SK-N-SH (cell line): ENCODE measurements around the gene LSM14A. TPM values are rescaled to one million over a fixed set of nuclear protein-coding genes. Genes with fewer than 3 reads are reported as not detected.

Experiments
- CTCF ChIA-PET: fragments of 300-600, 350-600 bp; formaldehyde crosslinking; extraction: SDS; loops from one replicate; lab custom pipeline; 2021; lab: Yijun Ruan, JAX
- POLR2A ChIA-PET: fragments of 350-600 bp; sonication (Branson Sonifier 250); formaldehyde crosslinking; extraction: SDS; loops from one replicate; lab custom pipeline; 2020; ENCODE audit warnings: antibody characterized with exemption, inconsistent platforms; lab: Yijun Ruan, JAX
- DNase-seq: peaks from one replicate; pipeline ENCODE4 v3.0.0; 2012
- H2AFZ ChIP-seq: fragments of 200-600 bp; sonication (generic); 2 replicates; pipeline ENCODE4 v1.8.1; 2016; ENCODE audit warnings: antibody characterized with exemption, mild to moderate bottlenecking, low read depth
- H3F3A ChIP-seq: fragments of 200-600 bp; sonication (generic); replicated peaks from 2 replicates; pipeline ENCODE3; 2016; ENCODE audit warnings: antibody characterized with exemption, mild to moderate bottlenecking; ENCODE audit not compliant: insufficient read depth
- H3K27ac ChIP-seq, 2 experiments: fragments of 200-500 bp in 1 of 2; fragments of 200-600 bp in 1 of 2; sonication (Bioruptor generic) in 1 of 2; sonication (generic), shearing (Covaris generic) in 1 of 2; 2 replicates each; pipeline versions ENCODE4 v1.5.1 to v1.6.1; 2014 to 2016; ENCODE audit warnings: low read depth in 2 of 2, inconsistent platforms in 1 of 2, low read length in 1 of 2, mild to moderate bottlenecking in 1 of 2, mixed read lengths in 1 of 2
- H3K27me3 ChIP-seq: fragments of 200-600 bp; sonication (generic), shearing (Covaris generic); 2 replicates; pipeline ENCODE4 v1.6.1; 2016; ENCODE audit warnings: mixed run types; ENCODE audit not compliant: insufficient read depth
- H3K36me3 ChIP-seq, 2 experiments: fragments of 200-500 bp in 1 of 2; fragments of 200-600 bp in 1 of 2; sonication (Bioruptor generic) in 1 of 2; sonication (generic) in 1 of 2; replicated peaks in 1 of 2; 2 replicates each; pipeline versions ENCODE3 to v1.5.1; 2014 to 2016; ENCODE audit warnings: low read length in 1 of 2, mild to moderate bottlenecking in 1 of 2; ENCODE audit not compliant: insufficient read depth in 2 of 2, control insufficient read depth in 1 of 2
- H3K4me1 ChIP-seq, 2 experiments: fragments of 200-500 bp in 1 of 2; fragments of 200-600 bp in 1 of 2; sonication (Bioruptor generic) in 1 of 2; sonication (generic), shearing (Covaris generic) in 1 of 2; 2 replicates each; pipeline versions ENCODE4 v1.5.1 to v1.6.1; 2014 to 2016; ENCODE audit warnings: low read depth in 1 of 2, low read length in 1 of 2, mixed run types in 1 of 2; ENCODE audit not compliant: insufficient read depth in 2 of 2, control insufficient read depth in 1 of 2
- H3K4me2 ChIP-seq: fragments of 200-600 bp; sonication (generic), shearing (Covaris generic); 2 replicates; pipeline ENCODE4 v1.6.1; 2017; ENCODE audit warnings: mixed run types
- H3K4me3 ChIP-seq, 2 experiments: fragments of 200-500 bp in 1 of 2; fragments of 200-600 bp in 1 of 2; sonication (Bioruptor generic) in 1 of 2; sonication (generic), shearing (Covaris generic) in 1 of 2; 2 replicates each; pipeline versions ENCODE4 v1.5.1 to v1.8.1; 2014 to 2016; ENCODE audit warnings: low read depth in 2 of 2, inconsistent platforms in 1 of 2, low read length in 1 of 2, mild to moderate bottlenecking in 1 of 2, mixed read lengths in 1 of 2, moderate library complexity in 1 of 2
- H3K79me2 ChIP-seq: fragments of 200-600 bp; sonication (generic); 2 replicates; pipeline ENCODE4 v1.8.1; 2017; ENCODE audit warnings: mild to moderate bottlenecking; ENCODE audit not compliant: insufficient read depth
- H3K9ac ChIP-seq: fragments of 200-600 bp; sonication (generic); 2 replicates; pipeline ENCODE4 v1.6.1; 2017; ENCODE audit warnings: mixed run types
- H3K9me2 ChIP-seq: fragments of 200-600 bp; sonication (generic); 2 replicates; pipeline ENCODE4 v1.6.1; 2017; ENCODE audit warnings: mixed run types
- H3K9me3 ChIP-seq: fragments of 200-600 bp; sonication (generic); 2 replicates; pipeline ENCODE4 v1.6.1; 2017; ENCODE audit warnings: mixed run types, mild to moderate bottlenecking, moderate library complexity
- H4K20me1 ChIP-seq: fragments of 200-600 bp; sonication (generic); 2 replicates; pipeline ENCODE4 v1.6.1; 2017; ENCODE audit warnings: mild to moderate bottlenecking, mixed run types; ENCODE audit not compliant: insufficient read depth
- CTCF ChIP-seq: fragments of 200-600 bp; sonication (generic); IDR thresholded peaks from 2 replicates; pipeline ENCODE4 v1.6.1; 2017; ENCODE audit warnings: antibody characterized with exemption, mild to moderate bottlenecking, moderate library complexity
- FOXM1 ChIP-seq: IDR thresholded peaks from 2 replicates; pipeline ENCODE4 v1.4.0; 2012; ENCODE audit warnings: low read depth, mild to moderate bottlenecking
- GABPA ChIP-seq: IDR thresholded peaks from 2 replicates; pipeline ENCODE4 v1.4.0; 2012; ENCODE audit warnings: low read depth, mild to moderate bottlenecking
- NFIC ChIP-seq: IDR thresholded peaks from 2 replicates; pipeline ENCODE4 v1.4.0; 2012; ENCODE audit warnings: borderline replicate concordance
- POLR2AphosphoS5 ChIP-seq: IDR thresholded peaks from 2 replicates; pipeline ENCODE4 v1.6.1; 2012; ENCODE audit warnings: low read depth, low read length
- RFX5 ChIP-seq: IDR thresholded peaks from 2 replicates; pipeline ENCODE4 v1.6.1; 2012; ENCODE audit warnings: mild to moderate bottlenecking, improper control_type of control experiment, low read length
- SIN3A ChIP-seq: IDR thresholded peaks from 2 replicates; pipeline ENCODE4 v1.6.1; 2012; ENCODE audit warnings: low read depth, mild to moderate bottlenecking, low read length, moderate library complexity, borderline replicate concordance
- TAF1 ChIP-seq: IDR thresholded peaks from 2 replicates; pipeline ENCODE4 v1.6.1; 2012; ENCODE audit warnings: low read depth, mild to moderate bottlenecking, low read length, moderate library complexity, borderline replicate concordance
- WGBS: methylation state at CpG from one replicate; pipeline ENCODE4 v1.1.6; 2017; ENCODE audit warnings: low lambda C conversion rate; 5-methylcytosine and 5-hydroxymethylcytosine counted together
- polyA plus RNA-seq, 3 experiments: library from polyadenylated mRNA; depleted of rRNA; stranded (reverse); fragments of >200 nt; gene quantifications; 2 replicates each; pipeline ENCODE4 v1.2.3, GENCODE V29; 2012
- TF ChIP-seq, protein P1 (sequence below): IDR thresholded peaks from 2 replicates; pipeline ENCODE4 v1.4.0; 2012; ENCODE audit warnings: low read depth, borderline replicate concordance

Gene LSM14A
- polyA plus RNA-seq, 1 of the 3 experiments (the other 2 are of a cell fraction), result 87.7 TPM

DNA sequence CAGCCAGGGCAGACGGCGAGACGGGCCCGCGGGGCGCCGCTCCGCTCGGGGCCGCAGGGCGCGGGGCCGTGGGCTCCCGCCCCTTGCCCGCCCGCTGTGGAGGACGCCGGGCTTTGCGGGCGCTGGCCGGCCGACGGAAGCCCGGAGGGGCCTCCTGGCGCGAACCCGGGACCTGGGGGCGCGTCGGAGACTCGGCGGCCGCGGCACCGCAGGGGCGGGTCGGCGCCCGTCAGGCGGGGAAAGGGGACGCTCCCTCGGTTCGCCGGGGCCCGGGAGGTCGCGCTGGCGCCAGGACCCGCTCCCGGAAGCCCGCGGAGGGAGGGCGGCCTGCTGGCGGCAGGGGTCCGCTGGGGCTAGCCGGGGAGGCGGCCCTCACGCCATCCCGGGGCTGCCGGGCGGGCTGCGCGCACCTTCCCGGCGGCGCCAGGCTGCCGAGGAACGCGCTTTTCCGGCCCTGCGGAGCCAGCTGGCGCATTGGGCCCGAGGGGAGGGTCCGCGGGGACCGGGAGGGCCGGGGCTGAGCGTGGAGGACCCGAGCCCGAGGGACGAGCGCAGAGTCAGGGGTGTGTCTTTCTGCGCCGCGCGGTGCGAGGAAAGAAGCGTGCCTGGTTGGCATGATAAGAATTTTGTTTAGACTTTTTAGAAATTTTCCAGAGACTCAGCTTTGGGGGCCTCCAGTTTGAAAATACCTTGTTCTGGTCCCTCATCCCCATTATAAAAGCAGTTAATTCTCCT, 82.6 kb downstream of the LSM14A start (continued):
- TF ChIP-seq, protein P1, sequence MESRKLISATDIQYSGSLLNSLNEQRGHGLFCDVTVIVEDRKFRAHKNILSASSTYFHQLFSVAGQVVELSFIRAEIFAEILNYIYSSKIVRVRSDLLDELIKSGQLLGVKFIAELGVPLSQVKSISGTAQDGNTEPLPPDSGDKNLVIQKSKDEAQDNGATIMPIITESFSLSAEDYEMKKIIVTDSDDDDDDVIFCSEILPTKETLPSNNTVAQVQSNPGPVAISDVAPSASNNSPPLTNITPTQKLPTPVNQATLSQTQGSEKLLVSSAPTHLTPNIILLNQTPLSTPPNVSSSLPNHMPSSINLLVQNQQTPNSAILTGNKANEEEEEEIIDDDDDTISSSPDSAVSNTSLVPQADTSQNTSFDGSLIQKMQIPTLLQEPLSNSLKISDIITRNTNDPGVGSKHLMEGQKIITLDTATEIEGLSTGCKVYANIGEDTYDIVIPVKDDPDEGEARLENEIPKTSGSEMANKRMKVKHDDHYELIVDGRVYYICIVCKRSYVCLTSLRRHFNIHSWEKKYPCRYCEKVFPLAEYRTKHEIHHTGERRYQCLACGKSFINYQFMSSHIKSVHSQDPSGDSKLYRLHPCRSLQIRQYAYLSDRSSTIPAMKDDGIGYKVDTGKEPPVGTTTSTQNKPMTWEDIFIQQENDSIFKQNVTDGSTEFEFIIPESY, result no peak
- no peak for TF ChIP-seq NFIC
- TF ChIP-seq CTCF, result no peak
- TF ChIP-seq POLR2AphosphoS5, result no peak
- TF ChIP-seq SIN3A, result no peak
- TF ChIP-seq, all 33 proteins: peak for 2

GRCh38 chr19:34255546-34255945, 83.2 kb downstream of the LSM14A start:
- Histone ChIP-seq H3K79me2 (peaks cover 57% of the 10 kb centered on the region), H3K9me3 (no peaks in the 10 kb centered on the region), H3K9me2 (no peaks in the 10 kb centered on the region), H3K27me3 (no peaks in the 10 kb centered on the region), H3K27ac (peak overlapping the region in 1 of 2 experiments; percentile 80; a peak in 1 of 4 replicates), H3F3A (peaks cover 13% of the 10 kb centered on the region), H3K9ac (peak overlapping the region; percentile 92), H2AFZ (no peak overlapping the region), H3K4me3 (peak overlapping the region; percentile 65 to 90), H4K20me1 (no peaks in the 10 kb centered on the region; the same call in 1 of the 2 replicates), H3K36me3 (peaks cover 0 to 8% of the 10 kb centered on the region in 2 experiments), H3K4me2 (peak overlapping the region; percentile 89), H3K4me1 (peaks cover 2 to 31% of the 10 kb centered on the region in 2 experiments; a peak in 2 of 4 replicates)
- CTCF ChIA-PET, result no interaction called here
- POLR2A ChIA-PET, result no interaction called here
- TF ChIP-seq FOXM1, result no peak
- TF ChIP-seq POLR2AphosphoS5, result no peak
- TF ChIP-seq RFX5, result no peak
- no peak for TF ChIP-seq NFIC
- TF ChIP-seq GABPA, result no peak
- TF ChIP-seq TAF1, result no peak
- no peak for TF ChIP-seq SIN3A
- WGBS, result 64% methylated on average over 9 of the region's 9 CpGs
- no peak for DNase-seq
